Heart left ventricle (tissue), 13 donors: ENCODE results near the gene TRPV5.

Source experiments
- CTCF ChIP-seq, 12 donors: fragments of 200-600 bp; sonication (generic) in 4 of 12; IDR thresholded peaks; one replicate each; pipeline versions ENCODE4 v1.5.0 to v1.8.0; 2018 to 2022; ENCODE audit warnings: antibody characterized with exemption in 12 of 12, mild to moderate bottlenecking in 5 of 12
- POLR2A ChIP-seq, 2 donors: fragments of 450-650 bp; IDR thresholded peaks; one replicate each; pipeline ENCODE4 v1.6.1; 2017; ENCODE audit warnings: antibody characterized with exemption in 2 of 2, mild to moderate bottlenecking in 2 of 2, moderate library complexity in 2 of 2
- donor health status: ischemic (EF 13 %, LVEDD 7.1; RV severe dilation, severe dysfunction).
- donor health status: DM: no; HTN: yes; CAD: no.
- donor health status: DM: no; HTN: no; CAD: no.
- donor health status: ischemic (EF 25% LVEDD 6.9; RV normal size, moderate dysfunction).
- donor health status: ischemic (EF 25% LVEDD 5.7; RV mildly dilated, moderate dysfunction).
- donor health status: ischemic (EF 35%, LVEDD 5.7; RV mildly dilated, moderate dysfunction).
- donor health status: nonischemic (EF 11% LVEDD 7.7; RV severe dilation, severe dysfunction).
- donor health status: DM: yes; HTN: yes; CAD: no.
- donor health status: PGD.
- donor health status: ischemic (EF 29% LVEDD 5.4; RV normal size, mild dysfunction).
- donor health status: nonischemic (EF 23%, LVEDD 6.1; RV moderate dilation, normal function).

- no peak for TF ChIP-seq POLR2A (IDR thresholded peaks at IDR 0.05)
- no peak for TF ChIP-seq CTCF (IDR thresholded peaks at IDR 0.05)
These were observed 14.6 kb downstream of the TRPV5 start for GRCh38 chr7:142918901-142919300.
